Endothelial cell of umbilical vein (primary cell): Measurements from ENCODE around the gene RGS18. TPM values are rescaled to one million over a fixed set of nuclear protein-coding genes. Genes with fewer than 3 reads are reported as not detected.

Source experiments
- BruUV-seq: library from RNA; stranded (reverse); fragments of 400-500 nt; replicated peaks from 2 replicates; lab custom pipeline; 2021; lab: Mats Ljungman, UMichigan
- CTCF ChIA-PET: fragments of 300-600, 350-600 bp; sonication (Branson Sonifier 250); formaldehyde crosslinking; loops from one replicate; lab custom pipeline; 2021; ENCODE audit warnings: antibody characterized with exemption, inconsistent platforms; lab: Charles Lee
- POLR2A ChIA-PET: fragments of 300-600, 350-600 bp; sonication (Branson Sonifier 250); formaldehyde crosslinking; loops from one replicate; lab custom pipeline; 2021; ENCODE audit warnings: antibody characterized with exemption, inconsistent platforms; lab: Charles Lee
- DNase-seq: peaks from one replicate; pipeline ENCODE4 v3.0.0-alpha.2; 2011; ENCODE audit warnings: low read depth, low spot score
- FAIRE-seq: peaks from 2 replicates; lab custom pipeline; 2011; peaks lifted over from hg19 to GRCh38; lab: Jason Lieb, UNC
- H2AFZ ChIP-seq: 2 replicates; pipeline ENCODE4 v1.6.0; 2012; ENCODE audit warnings: low read depth, low read length, control low read depth, inconsistent platforms
- H3K27ac ChIP-seq: 2 replicates; pipeline ENCODE4 v1.5.1; 2011; ENCODE audit warnings: low read depth, mild to moderate bottlenecking, control low read depth, low read length, moderate library complexity; ENCODE audit not compliant: insufficient read depth
- H3K27me3 ChIP-seq, 2 experiments: 2 replicates each; pipeline versions ENCODE4 v1.6.0 to v1.6.1; 2011; ENCODE audit warnings: low read length in 2 of 2, mixed read lengths in 1 of 2; ENCODE audit not compliant: control insufficient read depth in 2 of 2, insufficient read depth in 2 of 2
- H3K36me3 ChIP-seq, 2 experiments: 2 replicates in 1 of 2; 3 replicates in 1 of 2; pipeline ENCODE4 v1.5.1; 2011; ENCODE audit warnings: low read length in 2 of 2, mild to moderate bottlenecking in 1 of 2, moderate library complexity in 1 of 2; ENCODE audit not compliant: control insufficient read depth in 2 of 2, insufficient read depth in 2 of 2; ENCODE audit errors: extremely low read depth in 1 of 2
- H3K4me1 ChIP-seq: 3 replicates; pipeline ENCODE4 v1.5.1; 2011; ENCODE audit warnings: mild to moderate bottlenecking, low read length; ENCODE audit not compliant: control insufficient read depth, insufficient read depth; ENCODE audit errors: extremely low read depth
- H3K4me2 ChIP-seq: 2 replicates; pipeline ENCODE4 v1.6.1; 2011; ENCODE audit warnings: low read length, control low read depth, mixed read lengths; ENCODE audit not compliant: insufficient read depth
- H3K4me3 ChIP-seq, 3 experiments: fragments of 200-600 bp in 1 of 3; sonication (generic), shearing (Covaris generic) in 1 of 3; replicated peaks in 1 of 3; 2 replicates each; pipeline ENCODE4 v1.5.1; 2011 to 2016; ENCODE audit warnings: control low read depth in 3 of 3, low read length in 3 of 3, mild to moderate bottlenecking in 2 of 3, inconsistent platforms in 1 of 3, low read depth in 1 of 3, moderate library complexity in 1 of 3; ENCODE audit not compliant: insufficient read depth in 1 of 3
- H3K79me2 ChIP-seq: 2 replicates; pipeline ENCODE4 v1.6.0; 2012; ENCODE audit warnings: low read length, inconsistent platforms; ENCODE audit not compliant: control insufficient read depth, insufficient read depth
- H3K9ac ChIP-seq: replicated peaks from 2 replicates; pipeline ENCODE3; 2011; ENCODE audit warnings: low read length, control low read depth; ENCODE audit not compliant: insufficient read depth; ENCODE audit errors: extremely low read depth
- H3K9me1 ChIP-seq: replicated peaks from 3 replicates; pipeline ENCODE4 v1.6.0; 2011; ENCODE audit warnings: mild to moderate bottlenecking, low read length; ENCODE audit not compliant: control insufficient read depth, insufficient read depth; ENCODE audit errors: extremely low read depth
- H3K9me3 ChIP-seq: replicated peaks from 2 replicates; pipeline ENCODE4 v1.5.1; 2012; ENCODE audit warnings: low read length, inconsistent platforms; ENCODE audit not compliant: control insufficient read depth, insufficient read depth
- H4K20me1 ChIP-seq: replicated peaks from 2 replicates; pipeline ENCODE3; 2011; ENCODE audit warnings: mild to moderate bottlenecking, low read length; ENCODE audit not compliant: control insufficient read depth, insufficient read depth; ENCODE audit errors: extremely low read depth
- EZH2 ChIP-seq: IDR thresholded peaks from 2 replicates; pipeline ENCODE4 v1.6.1; 2012; ENCODE audit warnings: borderline replicate concordance, low read depth, mild to moderate bottlenecking, moderate library complexity, low read length, inconsistent platforms; ENCODE audit not compliant: severe bottlenecking
- FOS ChIP-seq: IDR thresholded peaks from 2 replicates; pipeline ENCODE4 v1.6.1; 2011; ENCODE audit warnings: mild to moderate bottlenecking, low read length, moderate library complexity, borderline replicate concordance; ENCODE audit not compliant: insufficient read depth
- GATA2 ChIP-seq: IDR thresholded peaks from 2 replicates; pipeline ENCODE4 v1.7.0; 2011; ENCODE audit warnings: low read depth, mild to moderate bottlenecking, moderate library complexity, mixed read lengths, low read length; ENCODE audit not compliant: insufficient read length, insufficient read depth
- JUN ChIP-seq: IDR thresholded peaks from 2 replicates; pipeline ENCODE4 v1.6.1; 2011; ENCODE audit warnings: borderline replicate concordance, low read depth; ENCODE audit not compliant: insufficient read length, insufficient read depth
- MYC ChIP-seq: IDR thresholded peaks from one replicate; pipeline ENCODE4 v1.6.1; 2011; ENCODE audit warnings: mild to moderate bottlenecking, low read depth, low read length
- POLR2A ChIP-seq: IDR thresholded peaks from 2 replicates; pipeline ENCODE4 v1.6.1; 2012; ENCODE audit warnings: low read depth, mild to moderate bottlenecking, control low read depth, low read length
- POLR2AphosphoS5 ChIP-seq: IDR thresholded peaks from 2 replicates; pipeline ENCODE4 v1.6.1; 2012; ENCODE audit warnings: low read depth, mild to moderate bottlenecking, control low read depth, low read length, moderate library complexity; ENCODE audit not compliant: insufficient read depth
- dilution Hi-C: fragments of 300-500 bp; cut with MboI; formaldehyde crosslinking; loops from one replicate; pipeline ENCODE4 v1.15.0; 2019; ENCODE audit warnings: low sequenced_read_pairs; ENCODE audit not compliant: extremely low pct_ligation_motif_present
- intact Hi-C: fragments of 100-400 bp; cut with micrococcal nuclease; formaldehyde crosslinking; loops from one replicate; pipeline ENCODE4 v1.10.0; 2022
- polyA plus RNA-seq, 4 experiments: library from polyadenylated mRNA; depleted of rRNA in 3 of 4; stranded (reverse) in 3 of 4; unstranded in 1 of 4; fragments of >200 nt; gene quantifications; 2 replicates each; pipeline versions ENCODE4 v1.2.1 to v1.2.3, GENCODE V29; 2011 to 2012; ENCODE audit warnings: missing spikeins in 1 of 4
- total RNA-seq: library from RNA; stranded (reverse); gene quantifications from 2 replicates; pipeline ENCODE4 v1.2.3, GENCODE V29; 2021
- TF ChIP-seq, protein P1 (sequence below): IDR thresholded peaks from 2 replicates; pipeline ENCODE4 v1.6.1; 2011; ENCODE audit not compliant: insufficient read depth, insufficient read length
- TF ChIP-seq, protein P2 (sequence below), 2 donors: IDR thresholded peaks; 1 replicate in 1 of 2; 2 replicates in 1 of 2; pipeline ENCODE4 v1.5.1; 2011; ENCODE audit warnings: low read length in 2 of 2, mild to moderate bottlenecking in 2 of 2, moderate library complexity in 2 of 2, control low read depth in 1 of 2, inconsistent platforms in 1 of 2, low read depth in 1 of 2; ENCODE audit not compliant: insufficient read depth in 1 of 2; ENCODE audit errors: extremely low read depth in 1 of 2

RGS18 gene
- total and polyA plus RNA-seq, 2 donors (not counting 3 experiments of a cell fraction or from before 2014, with no cell fraction given), result not detected

GRCh38 chr1:192131914-192132313, 26.3 kb upstream of the RGS18 start:
- intact Hi-C loops (no loop called here), dilution Hi-C loops (no loop called here)
- Histone ChIP-seq H3K27me3 (no peaks in the 10 kb centered on the region), H3K4me1 (peaks cover 8% of the 10 kb centered on the region), H4K20me1 (no peaks in the 10 kb centered on the region), H3K36me3 (no peaks in the 10 kb centered on the region), H3K9me3 (no peaks in the 10 kb centered on the region), H3K9ac (no peak overlapping the region), H3K9me1 (no peaks in the 10 kb centered on the region), H3K4me3 (no peak overlapping the region), H3K79me2 (no peaks in the 10 kb centered on the region), H3K4me2 (no peak overlapping the region), H3K27ac (no peak overlapping the region), H2AFZ (no peak overlapping the region)
- DNase-seq, result no peak
- CTCF ChIA-PET, result no interaction called here
- POLR2A ChIA-PET, result no interaction called here
- no peak for FAIRE-seq
- TF ChIP-seq POLR2AphosphoS5 (no peak), POLR2A (no peak), EZH2 (no peak), GATA2 (no peak), FOS (no peak), JUN (no peak), MYC (no peak)
- TF ChIP-seq, protein P1, sequence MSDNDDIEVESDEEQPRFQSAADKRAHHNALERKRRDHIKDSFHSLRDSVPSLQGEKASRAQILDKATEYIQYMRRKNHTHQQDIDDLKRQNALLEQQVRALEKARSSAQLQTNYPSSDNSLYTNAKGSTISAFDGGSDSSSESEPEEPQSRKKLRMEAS, result no peak
- TF ChIP-seq, protein P2, sequence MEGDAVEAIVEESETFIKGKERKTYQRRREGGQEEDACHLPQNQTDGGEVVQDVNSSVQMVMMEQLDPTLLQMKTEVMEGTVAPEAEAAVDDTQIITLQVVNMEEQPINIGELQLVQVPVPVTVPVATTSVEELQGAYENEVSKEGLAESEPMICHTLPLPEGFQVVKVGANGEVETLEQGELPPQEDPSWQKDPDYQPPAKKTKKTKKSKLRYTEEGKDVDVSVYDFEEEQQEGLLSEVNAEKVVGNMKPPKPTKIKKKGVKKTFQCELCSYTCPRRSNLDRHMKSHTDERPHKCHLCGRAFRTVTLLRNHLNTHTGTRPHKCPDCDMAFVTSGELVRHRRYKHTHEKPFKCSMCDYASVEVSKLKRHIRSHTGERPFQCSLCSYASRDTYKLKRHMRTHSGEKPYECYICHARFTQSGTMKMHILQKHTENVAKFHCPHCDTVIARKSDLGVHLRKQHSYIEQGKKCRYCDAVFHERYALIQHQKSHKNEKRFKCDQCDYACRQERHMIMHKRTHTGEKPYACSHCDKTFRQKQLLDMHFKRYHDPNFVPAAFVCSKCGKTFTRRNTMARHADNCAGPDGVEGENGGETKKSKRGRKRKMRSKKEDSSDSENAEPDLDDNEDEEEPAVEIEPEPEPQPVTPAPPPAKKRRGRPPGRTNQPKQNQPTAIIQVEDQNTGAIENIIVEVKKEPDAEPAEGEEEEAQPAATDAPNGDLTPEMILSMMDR (IDR thresholded peaks at IDR 0.05; ENCODE audit: extremely low read depth in 1 of 2, insufficient read depth in 1 of 2, low read depth in 1 of 2, low read length in 2 of 2), result no peak
- BruUV-seq, result no TSS peak
